HepG2 (cell line): ENCODE data around the gene PKM. TPM values are rescaled to one million over a fixed set of nuclear protein-coding genes. Genes with fewer than 3 reads are reported as not detected.

ENCODE experiments used
- AGO2 ChIP-seq: fragments of 200-400 bp; formaldehyde crosslinking; optimal IDR thresholded peaks from 2 replicates; pipeline ENCODE3; 2017; ENCODE audit warnings: mild to moderate bottlenecking, low read depth, low read length, moderate library complexity
- DNMT1 ChIP-seq: sonication (generic); formaldehyde crosslinking; IDR thresholded peaks from 2 replicates; pipeline ENCODE4 v1.5.1; 2020; ENCODE audit warnings: mild to moderate bottlenecking, missing genetic modification reagents
- FIP1L1 ChIP-seq: fragments of 200-400 bp; formaldehyde crosslinking; IDR thresholded peaks from 2 replicates; pipeline ENCODE4 v1.6.1; 2018; ENCODE audit warnings: low read depth, mild to moderate bottlenecking, low read length, moderate library complexity, borderline replicate concordance; ENCODE audit not compliant: insufficient read depth
- KMT2A ChIP-seq: sonication (generic); formaldehyde crosslinking; IDR thresholded peaks from 2 replicates; pipeline ENCODE4 v1.4.0; 2020; ENCODE audit warnings: missing genetic modification reagents
- MAFG ChIP-seq: sonication (generic); formaldehyde crosslinking; IDR thresholded peaks from 2 replicates; pipeline ENCODE4 v1.5.1; 2020; ENCODE audit warnings: mild to moderate bottlenecking, missing genetic modification reagents
- NFAT5 ChIP-seq: sonication (generic); formaldehyde crosslinking; IDR thresholded peaks from 2 replicates; pipeline ENCODE4 v1.4.0; 2020; ENCODE audit warnings: missing genetic modification reagents
- PHF8 ChIP-seq: sonication (generic); formaldehyde crosslinking; IDR thresholded peaks from 2 replicates; pipeline ENCODE4 v1.5.0; 2020; ENCODE audit warnings: missing genetic modification reagents
- PITX1 ChIP-seq: sonication (generic); formaldehyde crosslinking; IDR thresholded peaks from 2 replicates; pipeline ENCODE4 v1.5.1; 2020; ENCODE audit warnings: mild to moderate bottlenecking, missing genetic modification reagents
- ZNF343 ChIP-seq: sonication (generic); formaldehyde crosslinking; IDR thresholded peaks from 2 replicates; pipeline ENCODE4 v1.4.0; 2020; ENCODE audit warnings: mild to moderate bottlenecking, missing genetic modification reagents
- polyA plus RNA-seq, 8 experiments: library from polyadenylated mRNA; depleted of rRNA in 3 of 8; stranded (reverse) in 7 of 8; unstranded in 1 of 8; fragments of >200 nt; fragmentation: Illumina TruSeq in 4 of 8; extraction: Trizol in 4 of 8; gene quantifications; 2 replicates each; pipeline versions ENCODE4 v1.2.1 to v1.2.3, GENCODE V29; 2011 to 2016; ENCODE audit warnings: low read depth in 4 of 8, missing spikeins in 1 of 8, mixed read lengths in 1 of 8; ENCODE audit not compliant: insufficient read depth in 1 of 8
- total RNA-seq, 5 experiments: library from RNA; depleted of rRNA; stranded (reverse); fragments of >200 nt; fragmentation: Illumina TruSeq; extraction: Trizol; gene quantifications; 2 replicates each; pipeline ENCODE4 v1.2.3, GENCODE V29; 2016; ENCODE audit warnings: low read depth in 1 of 5

Gene PKM
- total and polyA plus RNA-seq, 2 of the 13 experiments (the other 11 are each of a cell fraction or from before 2014, with no cell fraction given), result 488 to 780 TPM

DNA sequence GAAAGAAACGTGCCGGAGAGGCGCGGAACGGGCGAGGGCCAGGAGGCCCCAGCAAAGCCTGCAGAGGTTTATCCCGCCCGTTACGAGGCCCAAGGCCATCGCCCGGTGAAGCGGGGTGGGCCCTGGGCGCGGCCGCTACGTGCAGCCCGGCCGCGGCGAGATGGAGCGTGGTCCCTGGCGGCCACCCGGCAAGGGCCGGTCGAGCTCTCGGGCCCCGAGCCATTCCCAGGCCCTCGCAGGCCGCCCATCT is 1.1 kb downstream of the PKM start (continued):
- TF ChIP-seq NFAT5 (CRISPR knock-in tag) (peak; percentile 69; the same call in 1 of the 2 replicates), KMT2A (0 out of 2 replicates have a peak, but pooled peaks have one; percentile 6), AGO2 (peak; percentile 87), PHF8 (CRISPR knock-in tag) (peak; percentile 39; the same call in 1 of the 2 replicates), ZNF343 (CRISPR knock-in tag) (0 out of 2 replicates have a peak, but pooled peaks have one; percentile 34), DNMT1 (CRISPR knock-in tag) (0 out of 2 replicates have a peak, but pooled peaks have one; percentile 73), MAFG (no peak), FIP1L1 (no peak), PITX1 (CRISPR knock-in tag) (no peak)
